Hypothalamus (tissue), 51 donors: Measurements from ENCODE around the gene VRK2.
"Not testable (repeated sequence)": the region's sequence is repeated elsewhere in the genome, so short reads cannot be mapped to it uniquely, and the experiment has no call there.

Source experiments
- DNase-seq, 51 donors: peaks; one replicate each; lab custom pipeline; 2025; lab: John Stamatoyannopoulos, UW

Gene VRK2

GRCh38 chr2:58156780-58157179 lies 110.2 kb downstream of the VRK2 start:
- no peak for DNase-seq

GRCh38 chr2:58157754-58158153 lies 111.1 kb downstream of the VRK2 start:
- no peak for DNase-seq

- DNase-seq, result no peak
Measured at GRCh38 chr2:58158481-58158880, 111.9 kb downstream of the VRK2 start.

- DNase-seq, result no peak
Measured at GRCh38 chr2:58163913-58164312, 117.3 kb downstream of the VRK2 start.

- not testable (repeated sequence) for DNase-seq
Measured at GRCh38 chr2:58168130-58168529, 121.5 kb downstream of the VRK2 start.

- not testable (repeated sequence) for DNase-seq
Measured at GRCh38 chr2:58169845-58170244, 123.2 kb downstream of the VRK2 start.

GRCh38 chr2:58170334-58170933 lies 123.8 kb downstream of the VRK2 start:
- DNase-seq, result not testable (repeated sequence)

- not testable (repeated sequence) for DNase-seq
Measured at GRCh38 chr2:58171831-58172230, 125.2 kb downstream of the VRK2 start.

- DNase-seq, result not testable (repeated sequence)
Measured at GRCh38 chr2:58177187-58177586, 130.6 kb downstream of the VRK2 start.

- DNase-seq, result not testable (repeated sequence)
Measured at GRCh38 chr2:58180175-58180574, 133.6 kb downstream of the VRK2 start.

- DNase-seq, result no peak
Measured at GRCh38 chr2:58180635-58181034, 134.0 kb downstream of the VRK2 start.

- no peak for DNase-seq
Measured at GRCh38 chr2:58182527-58182926, 135.9 kb downstream of the VRK2 start.

- DNase-seq, result no peak
Measured at GRCh38 chr2:58186501-58186900, 139.9 kb downstream of the VRK2 start.

GRCh38 chr2:58187022-58187421 lies 140.4 kb downstream of the VRK2 start:
- not testable (repeated sequence) for DNase-seq

GRCh38 chr2:58194458-58194857 lies 147.9 kb downstream of the VRK2 start:
- DNase-seq, result no peak

- DNase-seq, result no peak
Measured at GRCh38 chr2:58195662-58196061, 149.1 kb downstream of the VRK2 start.

- no peak for DNase-seq
Measured at GRCh38 chr2:58197894-58198293, 151.3 kb downstream of the VRK2 start.

- DNase-seq, result no peak
Measured at GRCh38 chr2:58202404-58202803, 155.8 kb downstream of the VRK2 start.

- no peak for DNase-seq
Measured at GRCh38 chr2:58203018-58203417, 156.4 kb downstream of the VRK2 start.

GRCh38 chr2:58204195-58204959 lies 157.8 kb downstream of the VRK2 start:
- no peak for DNase-seq

- no peak for DNase-seq
Measured at GRCh38 chr2:58206785-58207184, 160.2 kb downstream of the VRK2 start.

GRCh38 chr2:58207189-58207588 lies 160.6 kb downstream of the VRK2 start:
- DNase-seq, result no peak
